Common myeloid progenitor, CD34-positive (primary cell): ENCODE data around the gene EFEMP2.
A peak's percentile ranks its signal among the peaks of the same experiment; 100 is the strongest.

Experiments
- CTCF ChIA-PET: fragments of 350-600 bp; sonication (Branson Sonifier 250); formaldehyde crosslinking; loops from one replicate; lab custom pipeline; 2021; ENCODE audit warnings: antibody characterized with exemption; lab: Charles Lee
- POLR2A ChIA-PET: fragments of 350-600 bp; sonication (Branson Sonifier 250); formaldehyde crosslinking; loops from one replicate; lab custom pipeline; 2021; ENCODE audit warnings: antibody characterized with exemption; lab: Charles Lee
- DNase-seq, 3 donors: peaks; one replicate each; pipeline versions ENCODE4 v3.0.0 to v3.0.0-alpha.2; 2013
- H3K27ac ChIP-seq, 2 experiments: 1 replicate in 1 of 2; 2 replicates in 1 of 2; pipeline ENCODE4 v1.7.0; 2013; ENCODE audit warnings: inconsistent platforms in 2 of 2, low read length in 2 of 2, mild to moderate bottlenecking in 2 of 2, low read depth in 1 of 2, moderate library complexity in 1 of 2; ENCODE audit not compliant: severe bottlenecking in 2 of 2, insufficient read depth in 1 of 2, poor library complexity in 1 of 2
- H3K27me3 ChIP-seq, 5 experiments: replicated peaks in 2 of 5; 1 replicate in 3 of 5; 2 replicates in 2 of 5; pipeline versions ENCODE4 v1.6.1 to v1.7.0; 2013; ENCODE audit warnings: low read length in 4 of 5, mild to moderate bottlenecking in 2 of 5, moderate library complexity in 2 of 5, inconsistent platforms in 1 of 5; ENCODE audit not compliant: insufficient read depth in 5 of 5, control insufficient read depth in 4 of 5
- H3K36me3 ChIP-seq, 4 experiments: 1 replicate in 2 of 4; 2 replicates in 2 of 4; pipeline versions ENCODE4 v1.6.1 to v1.7.0; 2013; ENCODE audit warnings: low read length in 3 of 4, control low read depth in 1 of 4, mild to moderate bottlenecking in 1 of 4; ENCODE audit not compliant: control insufficient read depth in 4 of 4, insufficient read depth in 4 of 4
- H3K4me1 ChIP-seq, 4 experiments: 1 replicate in 3 of 4; 2 replicates in 1 of 4; pipeline versions ENCODE4 v1.6.1 to v1.7.1; 2013; ENCODE audit warnings: low read length in 3 of 4, mild to moderate bottlenecking in 3 of 4, control low read depth in 1 of 4, inconsistent platforms in 1 of 4, moderate library complexity in 1 of 4; ENCODE audit not compliant: control insufficient read depth in 4 of 4, insufficient read depth in 4 of 4; ENCODE audit errors: control extremely low read depth in 1 of 4
- H3K4me3 ChIP-seq, 7 experiments: 1 replicate in 4 of 7; 2 replicates in 3 of 7; pipeline versions ENCODE4 v1.5.1 to v1.7.0; 2013; ENCODE audit warnings: mild to moderate bottlenecking in 7 of 7, low read length in 6 of 7, moderate library complexity in 6 of 7, inconsistent platforms in 2 of 7, low read depth in 2 of 7, control low read depth in 1 of 7; ENCODE audit not compliant: insufficient read depth in 4 of 7, control insufficient read depth in 1 of 7; ENCODE audit errors: extremely low read depth in 1 of 7
- H3K9me3 ChIP-seq, 5 experiments: 1 replicate in 4 of 5; 2 replicates in 1 of 5; pipeline versions ENCODE4 v1.6.1 to v1.7.1; 2013; ENCODE audit warnings: low read length in 4 of 5, mild to moderate bottlenecking in 2 of 5, inconsistent platforms in 1 of 5, low read depth in 1 of 5, moderate library complexity in 1 of 5; ENCODE audit not compliant: control insufficient read depth in 4 of 5, insufficient read depth in 2 of 5; ENCODE audit errors: control extremely low read depth in 1 of 5
- WGBS: methylation state at CpG from one replicate; pipeline ENCODE4 v1.1.5; 2013; ENCODE audit not compliant: insufficient coverage; 5-methylcytosine and 5-hydroxymethylcytosine counted together

EFEMP2 gene

GRCh38 chr11:65885808-65886536 is 13.4 kb upstream of the EFEMP2 start:
- CTCF ChIA-PET = interaction anchor here (1.0 to 11.9 kb wide), 27 partner anchors 8 to 259 kb away, joined by 3 to 168 read pairs (median 8); partner anchors contain the start of genes CFL1, EFEMP2, FOSL1 and KAT5
- WGBS = 97% methylated on average over 9 of the region's 12 CpGs
- POLR2A ChIA-PET = interaction anchor here (0.6 to 2.0 kb wide), 3 partner anchors 14 to 232 kb away, joined by 3 to 7 read pairs (median 4); partner anchors contain the start of gene FOSL1

DNA sequence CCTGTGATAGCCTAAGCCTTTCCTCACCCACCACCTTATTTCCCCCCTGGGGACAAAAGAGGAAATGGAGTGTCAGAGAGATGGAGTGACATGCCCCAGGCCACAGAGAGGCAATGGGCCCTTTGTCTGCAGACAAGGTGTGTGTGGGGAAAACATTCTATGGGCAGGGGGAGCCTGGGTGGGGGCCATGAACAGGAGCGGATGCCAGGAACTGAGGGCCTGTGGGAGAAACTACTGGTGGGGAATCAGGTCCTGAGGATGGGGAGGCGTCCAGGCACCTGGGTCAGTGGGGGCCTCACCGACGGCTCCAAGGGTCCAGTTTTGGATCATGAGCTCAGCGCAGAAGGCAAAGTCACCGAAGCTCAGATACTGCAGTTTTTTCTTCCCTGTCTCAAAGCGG is 12.6 kb upstream of the EFEMP2 start:
- Histone ChIP-seq H3K27ac (no peak overlapping the region), H3K4me1 (peaks cover 7 to 56% (median 42%) of the 10 kb centered on the region in 4 experiments), H3K4me3 (no peak overlapping the region), H3K9me3 (no peaks in the 10 kb centered on the region), H3K27me3 (no peaks in the 10 kb centered on the region), H3K36me3 (peaks cover 7 to 58% (median 44%) of the 10 kb centered on the region in 4 experiments)
- ChIA-PET CTCF (interaction anchor here (0.6 to 11.9 kb wide), 37 partner anchors 9 to 789 kb away, joined by 3 to 168 read pairs (median 5); partner anchors contain the start of genes CFL1, EFEMP2, FOSL1 and KAT5), POLR2A (interaction anchor here (0.9 to 2.0 kb wide), 4 partner anchors 9 to 117 kb away, joined by 3 to 11 read pairs (median 4); partner anchors contain the start of genes BANF1, CFL1 and FOSL1)
- DNase-seq = no peak
- WGBS = 97% methylated on average over 7 of the region's 7 CpGs

More at GRCh38 chr11:65885808-65886536, 13.4 kb upstream of the EFEMP2 start:
- no peak for DNase-seq
- H3K27me3 ChIP-seq = no peaks in the 10 kb centered on the region
- no peaks in the 10 kb centered on the region for H3K9me3 ChIP-seq
- peaks cover 7 to 52% (median 43%) of the 10 kb centered on the region in 4 experiments for H3K4me1 ChIP-seq
- H3K4me3 ChIP-seq = no peak overlapping the region
- peaks cover 7 to 58% (median 44%) of the 10 kb centered on the region in 4 experiments for H3K36me3 ChIP-seq
- H3K27ac ChIP-seq = no peak overlapping the region

- Histone ChIP-seq H3K4me3 (no peak overlapping the region), H3K9me3 (no peaks in the 10 kb centered on the region), H3K27ac (no peak overlapping the region), H3K27me3 (no peaks in the 10 kb centered on the region), H3K36me3 (peaks cover 7 to 58% (median 44%) of the 10 kb centered on the region in 4 experiments), H3K4me1 (peaks cover 3 to 56% (median 41%) of the 10 kb centered on the region in 4 experiments)
- DNase-seq = peak; percentile 77 to 88 (median 84)
- ChIA-PET POLR2A (interaction anchor here (0.9 to 2.0 kb wide), 4 partner anchors 9 to 118 kb away, joined by 3 to 11 read pairs (median 4); partner anchors contain the start of genes BANF1, CFL1 and FOSL1), CTCF (interaction anchor here (0.6 to 11.9 kb wide), 42 partner anchors 9 to 789 kb away, joined by 3 to 168 read pairs (median 5); partner anchors contain the start of genes CFL1, EFEMP2, FOSL1 and KAT5)
- 25% methylated on average over 9 of the region's 9 CpGs for whole genome bisulfite sequencing
Observed at GRCh38 chr11:65884716-65885092, 12.1 kb upstream of the EFEMP2 start.

GRCh38 chr11:65883786-65884715 is 11.5 kb upstream of the EFEMP2 start:
- H3K9me3 ChIP-seq = no peaks in the 10 kb centered on the region
- ChIA-PET CTCF (interaction anchor here (0.5 to 11.9 kb wide), 42 partner anchors 8 to 788 kb away, joined by 3 to 168 read pairs (median 5); partner anchors contain the start of genes CFL1, EFEMP2, FOSL1 and KAT5), POLR2A (interaction anchor here (0.9 to 2.0 kb wide), 4 partner anchors 10 to 119 kb away, joined by 3 to 11 read pairs (median 4); partner anchors contain the start of genes BANF1, CFL1 and FOSL1)
- no peak overlapping the region for H3K4me3 ChIP-seq
- peaks cover 0 to 55% (median 41%) of the 10 kb centered on the region in 4 experiments for H3K4me1 ChIP-seq
- H3K36me3 ChIP-seq = peaks cover 7 to 58% (median 44%) of the 10 kb centered on the region in 4 experiments
- DNase-seq = no peak
- no peak overlapping the region for H3K27ac ChIP-seq
- 92% methylated on average over 25 of the region's 28 CpGs for WGBS
- no peaks in the 10 kb centered on the region for H3K27me3 ChIP-seq

DNA sequence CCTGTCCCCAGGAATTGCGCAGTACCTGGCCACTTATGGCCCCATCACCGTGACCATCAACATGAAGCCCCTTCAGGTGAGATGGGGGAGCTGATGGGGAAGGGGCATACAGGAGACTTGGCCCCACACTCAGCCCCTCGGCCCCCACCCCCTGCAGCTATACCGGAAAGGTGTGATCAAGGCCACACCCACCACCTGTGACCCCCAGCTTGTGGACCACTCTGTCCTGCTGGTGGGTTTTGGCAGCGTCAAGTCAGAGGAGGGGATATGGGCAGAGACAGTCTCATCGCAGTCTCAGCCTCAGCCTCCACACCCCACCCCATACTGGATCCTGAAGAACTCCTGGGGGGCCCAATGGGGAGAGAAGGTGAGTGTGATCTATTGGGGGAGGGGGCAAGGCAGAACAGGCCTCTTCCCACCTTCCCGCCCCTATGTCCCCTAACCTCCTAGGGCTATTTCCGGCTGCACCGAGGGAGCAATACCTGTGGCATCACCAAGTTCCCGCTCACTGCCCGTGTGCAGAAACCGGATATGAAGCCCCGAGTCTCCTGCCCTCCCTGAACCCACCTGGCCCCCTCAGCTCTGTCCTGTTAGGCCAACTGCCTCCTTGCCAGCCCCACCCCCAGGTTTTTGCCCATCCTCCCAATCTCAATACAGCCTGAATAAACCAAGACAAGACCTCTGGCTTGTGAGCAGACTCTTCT is 10.6 kb upstream of the EFEMP2 start:
- Histone ChIP-seq H3K27me3 (no peaks in the 10 kb centered on the region), H3K36me3 (peaks cover 7 to 58% (median 44%) of the 10 kb centered on the region in 4 experiments), H3K4me3 (no peak overlapping the region), H3K27ac (no peak overlapping the region), H3K4me1 (peaks cover 0 to 51% (median 39%) of the 10 kb centered on the region in 4 experiments), H3K9me3 (no peaks in the 10 kb centered on the region)
- ChIA-PET POLR2A (no interaction called here), CTCF (interaction anchor here (0.8 to 11.9 kb wide), 14 partner anchors 11 to 177 kb away, joined by 3 to 168 read pairs (median 16); partner anchors contain the start of genes CFL1, EFEMP2, FOSL1 and MUS81)
- WGBS = 98% methylated on average over 8 of the region's 13 CpGs
- no peak for DNase-seq
